Measurements from ENCODE around the gene FEV. TPM values are rescaled to one million over a fixed set of nuclear protein-coding genes. Genes with fewer than 3 reads are reported as not detected.

The FEV gene
- total RNA-seq, 4 donors from 2014 or later: not detected

DNA sequence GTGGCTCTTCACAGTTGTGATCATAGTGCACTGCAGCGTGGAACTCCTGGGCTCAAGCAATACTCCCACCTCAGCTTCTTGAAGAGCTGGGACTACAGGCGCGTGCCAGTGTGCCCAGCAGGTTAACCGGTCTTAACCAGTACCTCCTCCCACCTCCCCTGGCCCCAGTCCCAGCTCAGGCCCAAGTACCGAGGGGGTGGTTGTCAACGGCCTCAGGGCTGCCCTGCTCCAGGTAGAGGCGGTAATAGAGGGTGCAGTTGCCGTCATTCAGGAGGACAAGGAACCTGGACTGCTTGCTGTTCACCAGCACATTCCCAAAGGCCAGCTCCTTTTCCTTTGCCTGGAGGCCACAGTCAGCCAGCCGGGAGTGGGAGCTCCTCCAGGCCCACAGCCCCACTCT, 36.6 kb upstream of the FEV start:
- ATAC-seq: no peak
- peaks cover 38% of the 10 kb centered on the region for H3K27me3 ChIP-seq
- H3K27ac ChIP-seq: no peak overlapping the region
- H3K9me3 ChIP-seq: no peaks in the 10 kb centered on the region
- H3K4me3 ChIP-seq: no peak overlapping the region
- H3K4me1 ChIP-seq: no peaks in the 10 kb centered on the region
- H3K36me3 ChIP-seq: no peaks in the 10 kb centered on the region
- TF ChIP-seq EP300 (IDR thresholded peaks at IDR 0.05): no peak
- TF ChIP-seq POLR2AphosphoS5 (IDR thresholded peaks at IDR 0.05): no peak
- TF ChIP-seq POLR2A (IDR thresholded peaks at IDR 0.05): no peak
- TF ChIP-seq, protein P1, sequence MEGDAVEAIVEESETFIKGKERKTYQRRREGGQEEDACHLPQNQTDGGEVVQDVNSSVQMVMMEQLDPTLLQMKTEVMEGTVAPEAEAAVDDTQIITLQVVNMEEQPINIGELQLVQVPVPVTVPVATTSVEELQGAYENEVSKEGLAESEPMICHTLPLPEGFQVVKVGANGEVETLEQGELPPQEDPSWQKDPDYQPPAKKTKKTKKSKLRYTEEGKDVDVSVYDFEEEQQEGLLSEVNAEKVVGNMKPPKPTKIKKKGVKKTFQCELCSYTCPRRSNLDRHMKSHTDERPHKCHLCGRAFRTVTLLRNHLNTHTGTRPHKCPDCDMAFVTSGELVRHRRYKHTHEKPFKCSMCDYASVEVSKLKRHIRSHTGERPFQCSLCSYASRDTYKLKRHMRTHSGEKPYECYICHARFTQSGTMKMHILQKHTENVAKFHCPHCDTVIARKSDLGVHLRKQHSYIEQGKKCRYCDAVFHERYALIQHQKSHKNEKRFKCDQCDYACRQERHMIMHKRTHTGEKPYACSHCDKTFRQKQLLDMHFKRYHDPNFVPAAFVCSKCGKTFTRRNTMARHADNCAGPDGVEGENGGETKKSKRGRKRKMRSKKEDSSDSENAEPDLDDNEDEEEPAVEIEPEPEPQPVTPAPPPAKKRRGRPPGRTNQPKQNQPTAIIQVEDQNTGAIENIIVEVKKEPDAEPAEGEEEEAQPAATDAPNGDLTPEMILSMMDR (IDR thresholded peaks at IDR 0.05): no peak
- 59 to 100% methylated on average over 2 to 5 of the region's 9 CpGs for WGBS, 2 donors (ENCODE audit: low coverage in 1 of 2)

DNA sequence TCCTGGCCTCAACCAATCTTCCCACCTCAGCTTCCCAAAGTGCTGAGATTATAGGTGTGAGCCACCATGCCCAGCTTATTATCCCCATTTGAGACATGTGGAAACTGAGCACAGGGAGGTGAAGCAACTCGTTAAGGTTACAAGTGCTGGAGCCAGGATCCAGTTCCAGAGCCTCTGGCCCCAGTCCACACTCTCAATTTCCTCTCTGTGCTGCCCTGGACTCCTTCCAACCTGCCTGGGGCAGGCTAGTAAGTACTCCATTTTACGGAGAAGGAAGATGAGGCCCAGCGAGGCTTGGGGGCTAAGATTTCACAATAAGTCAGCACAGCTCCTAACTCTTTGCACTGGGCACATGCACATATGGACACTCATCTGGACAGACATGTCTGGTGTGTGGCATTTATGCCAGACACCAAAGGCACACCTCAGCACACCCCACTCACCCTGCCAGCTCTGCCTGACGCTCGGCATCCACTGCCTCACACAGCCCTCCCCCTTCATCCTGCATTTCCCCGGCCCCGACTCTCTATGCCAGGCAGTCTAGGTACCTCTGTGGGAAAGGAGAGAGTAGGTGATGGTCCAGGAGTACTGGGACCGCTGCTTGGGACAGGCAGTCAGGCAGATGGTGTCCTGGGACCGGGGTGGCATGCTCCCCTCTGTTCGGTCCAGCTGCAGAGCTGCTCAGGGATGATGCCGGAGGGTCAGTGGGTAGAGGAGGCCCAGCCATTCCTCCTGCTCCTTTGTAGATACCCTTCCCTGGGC, 35.8 kb upstream of the FEV start:
- Histone ChIP-seq H3K9me3 (no peaks in the 10 kb centered on the region), H3K4me3 (no peak overlapping the region), H3K36me3 (no peaks in the 10 kb centered on the region), H3K27ac (no peak overlapping the region), H3K27me3 (peaks cover 38% of the 10 kb centered on the region), H3K4me1 (no peaks in the 10 kb centered on the region)
- no peak for TF ChIP-seq POLR2AphosphoS5 (IDR thresholded peaks at IDR 0.05)
- TF ChIP-seq, protein P1 (IDR thresholded peaks at IDR 0.05): no peak
- TF ChIP-seq POLR2A (IDR thresholded peaks at IDR 0.05): no peak
- no peak for TF ChIP-seq EP300 (IDR thresholded peaks at IDR 0.05)
- ATAC-seq: no peak
- 14 to 100% methylated on average over 3 of the region's 11 CpGs for WGBS, 2 donors (ENCODE audit: low coverage in 1 of 2)

DNA sequence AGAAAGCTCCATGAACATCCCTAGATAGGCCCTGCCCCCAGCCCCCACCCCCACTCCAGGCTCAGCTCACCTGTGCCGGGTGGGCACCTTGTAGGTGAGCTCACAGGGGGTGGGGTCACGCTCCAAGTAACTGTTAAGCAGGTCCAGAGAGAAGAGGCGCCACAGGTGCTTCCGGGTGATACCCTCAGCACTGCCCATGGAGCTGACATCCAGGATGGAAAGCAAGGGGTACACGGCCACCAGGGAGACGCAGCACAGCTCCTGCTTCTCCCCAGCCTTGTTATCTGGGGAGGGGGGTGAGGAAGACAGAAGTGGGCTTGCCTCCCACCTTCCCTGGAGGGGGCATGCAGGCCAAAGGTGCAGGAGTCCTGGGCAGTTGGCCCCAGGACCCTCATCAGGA, 34.5 kb upstream of the FEV start:
- 90% methylated on average over 2 of the region's 6 CpGs; no CpG with 5 or more reads in 1 of the 2 donors for WGBS, 2 donors (ENCODE audit: low coverage in 1 of 2)
- no peak for ATAC-seq

DNA sequence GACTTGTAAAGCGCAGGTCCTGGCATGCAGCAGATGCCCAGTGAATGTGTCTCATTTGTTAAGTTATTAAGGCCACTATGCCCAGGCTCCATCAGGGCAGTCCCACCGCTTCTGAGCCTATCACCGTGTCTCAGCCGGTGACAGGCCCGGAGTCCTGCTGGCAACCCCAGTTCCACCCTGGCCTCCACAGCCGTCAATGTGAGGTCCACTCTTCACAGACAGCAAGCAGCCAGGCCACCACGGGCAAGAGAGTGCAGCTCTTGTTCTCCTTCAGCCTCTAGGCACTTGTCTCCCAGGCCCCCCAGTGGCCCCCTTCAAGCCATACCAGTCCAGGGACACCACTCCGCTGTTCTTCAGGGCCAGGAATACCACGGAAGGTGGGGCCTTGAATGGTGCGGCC, 33.7 kb upstream of the FEV start:
- TF ChIP-seq, protein P1 (IDR thresholded peaks at IDR 0.05): no peak
- TF ChIP-seq POLR2A (IDR thresholded peaks at IDR 0.05) (no peak), EP300 (IDR thresholded peaks at IDR 0.05) (no peak), POLR2AphosphoS5 (IDR thresholded peaks at IDR 0.05) (no peak)
- Histone ChIP-seq H3K4me3 (no peak overlapping the region), H3K9me3 (no peaks in the 10 kb centered on the region), H3K27ac (no peak overlapping the region), H3K4me1 (no peaks in the 10 kb centered on the region), H3K27me3 (peaks cover 48% of the 10 kb centered on the region), H3K36me3 (no peaks in the 10 kb centered on the region)
- ATAC-seq: no peak
- WGBS, 2 donors (ENCODE audit: low coverage in 1 of 2): no CpG with 5 or more reads among the region's 10 CpGs

More for the DNA sequence above, 34.5 kb upstream of the FEV start:
- H3K4me1 ChIP-seq: no peaks in the 10 kb centered on the region
- H3K36me3 ChIP-seq: no peaks in the 10 kb centered on the region
- H3K4me3 ChIP-seq: no peak overlapping the region
- TF ChIP-seq POLR2AphosphoS5 (IDR thresholded peaks at IDR 0.05) (no peak), EP300 (IDR thresholded peaks at IDR 0.05) (no peak), POLR2A (IDR thresholded peaks at IDR 0.05) (no peak)
- TF ChIP-seq, protein P1 (IDR thresholded peaks at IDR 0.05): no peak
- H3K27ac ChIP-seq: no peak overlapping the region
- H3K27me3 ChIP-seq: peaks cover 41% of the 10 kb centered on the region
- H3K9me3 ChIP-seq: no peaks in the 10 kb centered on the region

DNA sequence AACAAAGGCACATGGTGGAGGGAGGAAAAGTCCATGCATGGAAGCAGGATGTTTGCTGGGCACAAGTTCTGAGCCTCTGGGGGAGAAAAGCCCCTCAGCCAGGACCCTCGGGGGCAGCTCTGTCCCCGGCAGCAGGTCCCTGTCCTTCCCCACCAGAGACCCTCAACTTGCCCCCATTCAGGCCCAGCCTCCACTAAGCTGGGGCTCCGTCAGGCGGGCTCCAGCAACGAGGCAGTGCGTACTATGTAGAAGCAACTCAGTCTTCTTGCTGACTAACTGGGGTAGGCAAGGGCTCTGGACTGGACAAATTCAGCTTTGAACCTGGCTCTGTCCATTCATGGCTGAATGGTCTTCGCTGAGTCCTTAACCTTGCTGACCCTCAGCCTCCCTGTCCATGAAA, 33.3 kb upstream of the FEV start:
- Histone ChIP-seq H3K4me3 (no peak overlapping the region), H3K4me1 (no peaks in the 10 kb centered on the region), H3K36me3 (no peaks in the 10 kb centered on the region), H3K27ac (no peak overlapping the region), H3K9me3 (no peaks in the 10 kb centered on the region), H3K27me3 (peaks cover 53% of the 10 kb centered on the region)
- TF ChIP-seq POLR2AphosphoS5 (IDR thresholded peaks at IDR 0.05) (no peak), POLR2A (IDR thresholded peaks at IDR 0.05) (no peak), EP300 (IDR thresholded peaks at IDR 0.05) (no peak)
- TF ChIP-seq, protein P1 (IDR thresholded peaks at IDR 0.05): no peak
- no CpG with 5 or more reads among the region's 7 CpGs for WGBS, 2 donors (ENCODE audit: low coverage in 1 of 2)
- ATAC-seq: no peak

Data from gastroesophageal sphincter (tissue), 4 donors.